HG02798 (cell line): ENCODE results near the gene RASA1.
A peak's percentile ranks its signal among the peaks of the same experiment; 100 is the strongest.

Experiments
- ATAC-seq: cut with Tn5 transposase; IDR thresholded peaks from one replicate; pipeline ENCODE4 v1.9.1; 2021; ENCODE audit warnings: mild to moderate bottlenecking; ENCODE audit not compliant: unreplicated experiment, poor library complexity

Gene RASA1

DNA sequence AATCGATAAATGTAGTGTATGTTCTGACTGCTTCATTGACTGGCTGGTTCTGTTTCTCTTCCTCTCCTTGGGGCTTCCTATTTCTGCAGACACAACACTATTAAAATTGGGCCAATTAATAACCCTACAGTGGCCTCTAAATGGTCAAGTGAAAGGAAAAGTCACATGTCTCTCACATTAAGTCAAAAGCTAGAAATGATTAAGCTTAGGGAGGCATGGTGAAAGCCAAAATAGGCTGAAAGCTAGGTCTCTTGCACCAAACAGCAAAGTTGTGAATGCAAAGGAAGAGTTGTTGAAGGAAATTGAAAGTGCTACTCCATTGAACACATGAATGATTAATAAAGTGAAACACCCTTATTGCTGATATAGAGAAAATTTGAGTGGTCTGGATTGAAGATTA, 86.8 kb downstream of the RASA1 start:
- ATAC-seq = peak; percentile 77

GRCh38 chr5:87359106-87359505, 91.4 kb downstream of the RASA1 start:
- ATAC-seq = no peak

- ATAC-seq = no peak
These were observed 92.4 kb downstream of the RASA1 start for GRCh38 chr5:87360132-87360531.

DNA sequence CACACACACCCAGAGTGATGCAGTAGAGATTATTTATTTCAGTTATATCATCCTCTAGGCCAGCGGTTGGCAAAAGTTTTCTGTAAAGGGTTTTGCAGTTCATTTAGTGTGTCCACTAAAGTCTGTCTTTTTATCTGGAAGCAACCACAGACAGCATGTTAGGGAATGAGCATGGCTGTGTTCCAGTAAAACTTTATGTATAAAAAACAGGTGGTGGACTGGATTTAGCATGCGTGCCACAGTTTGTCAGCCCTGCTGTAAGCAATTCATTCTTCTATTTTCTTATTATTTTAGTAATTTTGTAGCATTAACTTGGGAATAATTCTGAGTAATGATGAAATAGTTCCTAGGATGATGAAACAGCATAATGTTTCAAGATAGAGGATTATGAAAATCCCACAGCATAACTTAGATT, 93.4 kb downstream of the RASA1 start:
- no peak for ATAC-seq

- no peak for ATAC-seq
These were observed 94.0 kb downstream of the RASA1 start for GRCh38 chr5:87361536-87362213.

DNA sequence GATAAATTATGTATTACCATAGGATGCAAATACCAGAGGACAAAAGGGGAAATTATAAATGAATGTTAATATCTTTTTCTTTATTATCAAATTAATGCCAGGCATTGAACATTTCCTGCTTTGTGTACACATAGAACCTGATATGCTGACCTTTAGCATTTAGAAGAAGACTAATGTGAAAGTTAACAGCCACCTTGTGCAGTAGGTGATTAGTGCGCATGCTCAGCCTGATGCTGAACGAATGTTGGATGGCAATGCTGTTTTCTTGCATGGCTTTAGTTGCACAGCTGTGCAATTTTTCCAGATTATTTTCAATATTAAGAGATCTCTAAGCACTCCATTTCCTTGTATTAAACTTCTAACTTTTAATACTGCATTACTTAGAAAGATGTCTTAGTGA, 99.6 kb downstream of the RASA1 start:
- ATAC-seq = no peak

- no peak for ATAC-seq
These were observed 100.9 kb downstream of the RASA1 start for GRCh38 chr5:87368601-87369000.

DNA sequence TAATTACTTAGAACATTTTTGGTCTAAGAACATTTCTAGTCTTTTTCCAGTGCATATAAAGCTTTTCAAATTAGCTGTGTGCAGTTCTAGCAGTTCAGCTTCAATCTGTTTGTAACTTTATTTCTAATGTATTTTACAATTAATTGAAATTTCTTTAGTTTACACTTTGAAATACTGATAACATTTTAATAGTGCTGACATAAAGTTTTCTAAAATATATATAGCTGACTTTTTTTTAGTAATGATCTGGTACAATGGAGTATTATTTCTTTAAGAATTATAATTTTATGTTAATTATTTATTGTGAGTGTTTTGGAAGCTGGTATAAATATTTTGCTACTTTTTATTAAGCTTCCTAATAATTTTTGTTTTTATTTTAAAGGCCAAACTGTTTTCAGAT, 101.7 kb downstream of the RASA1 start:
- no peak for ATAC-seq

DNA sequence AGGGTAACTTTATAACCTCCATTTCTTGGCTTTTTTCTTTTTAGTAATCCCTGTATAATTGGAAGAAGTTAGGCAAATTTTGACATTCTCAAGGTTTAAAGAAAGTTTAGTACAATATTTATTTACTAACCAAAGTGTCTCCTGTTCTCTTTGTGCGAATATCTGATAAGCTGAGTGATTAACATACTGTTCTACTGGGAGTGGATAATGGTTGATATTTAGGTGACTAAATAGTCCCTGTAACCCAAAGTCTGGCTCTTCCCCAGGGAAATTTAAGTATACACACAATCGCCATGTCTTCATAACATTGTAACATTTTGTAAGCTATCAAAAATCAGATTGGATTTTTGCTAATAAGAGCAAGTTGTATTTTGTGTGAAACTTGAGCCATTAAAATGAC, 105.0 kb downstream of the RASA1 start:
- no peak for ATAC-seq

GRCh38 chr5:87382224-87382623, 114.5 kb downstream of the RASA1 start:
- no peak for ATAC-seq

DNA sequence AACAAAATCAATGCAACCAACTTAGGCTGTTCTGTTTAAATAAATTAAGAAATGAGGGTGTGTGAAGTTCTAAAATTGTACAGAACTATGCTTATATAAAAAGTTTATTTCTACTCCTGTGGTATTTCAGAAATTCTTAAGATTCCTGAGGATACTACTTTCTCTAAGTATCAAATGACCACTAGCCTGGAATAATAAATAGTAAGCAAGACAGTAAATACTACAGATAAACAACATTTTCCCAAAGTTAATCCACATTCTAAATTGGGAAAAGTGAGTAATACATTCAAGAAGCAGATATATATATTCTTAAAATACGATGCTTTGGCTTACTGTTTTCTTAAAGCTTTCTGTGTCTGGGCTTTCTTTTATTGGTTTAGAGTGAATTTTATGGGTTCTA, 115.5 kb downstream of the RASA1 start:
- ATAC-seq = no peak

- ATAC-seq = no peak
These were observed 118.1 kb downstream of the RASA1 start for GRCh38 chr5:87385802-87386201.

GRCh38 chr5:87388129-87388528, 120.4 kb downstream of the RASA1 start:
- ATAC-seq = no peak

- ATAC-seq = no peak
These were observed 121.8 kb downstream of the RASA1 start for GRCh38 chr5:87389296-87390034.

GRCh38 chr5:87390075-87390474, 122.4 kb downstream of the RASA1 start:
- no peak for ATAC-seq

DNA sequence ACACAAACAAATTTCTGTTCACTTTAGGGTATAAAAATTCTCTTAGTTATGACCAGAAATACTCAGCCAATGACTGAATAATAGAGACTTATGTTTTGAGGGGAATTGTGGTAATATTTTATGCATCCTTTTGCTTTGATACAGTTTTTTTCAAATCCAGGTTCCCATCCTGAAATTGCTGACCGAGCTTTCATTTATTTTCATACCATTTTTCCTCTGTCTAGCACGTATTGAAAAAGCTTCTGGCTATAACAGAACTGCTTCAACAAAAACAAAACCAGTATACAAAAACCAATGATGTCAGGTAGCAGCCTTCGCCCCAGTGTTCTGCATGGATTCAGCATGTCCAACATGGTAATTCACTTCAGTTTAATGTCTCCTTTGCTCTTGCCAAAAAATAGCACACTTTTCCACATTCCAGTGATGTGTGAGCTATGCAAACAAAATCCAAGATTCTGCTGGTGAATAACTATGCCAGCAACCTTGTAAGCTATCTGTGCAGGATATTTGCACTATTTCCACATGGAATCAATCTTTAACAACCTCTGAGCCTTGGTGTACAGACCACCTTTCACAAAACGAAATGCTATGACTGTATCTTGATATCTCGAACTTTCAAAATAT, 123.0 kb downstream of the RASA1 start:
- ATAC-seq = no peak

GRCh38 chr5:87392170-87392569, 124.5 kb downstream of the RASA1 start:
- no peak for ATAC-seq

DNA sequence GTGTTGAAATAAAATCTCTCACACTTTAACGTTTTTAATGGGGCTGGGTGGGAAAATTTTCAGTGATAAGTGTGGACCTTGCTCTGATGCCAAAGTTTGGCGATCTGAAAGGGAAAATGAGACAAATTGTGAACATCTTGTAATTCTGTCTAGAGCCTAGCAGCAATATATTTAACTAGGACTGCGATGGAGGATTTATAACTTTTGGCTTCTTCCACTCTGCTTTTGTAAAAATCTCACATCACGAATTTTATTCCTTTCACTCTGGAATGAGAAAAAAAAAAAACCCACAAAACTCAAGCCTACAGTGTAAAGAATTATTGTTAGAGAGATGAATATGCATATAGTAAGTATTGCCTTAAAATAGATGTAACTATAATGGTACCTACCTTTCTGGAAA, 125.1 kb downstream of the RASA1 start:
- no peak for ATAC-seq

- ATAC-seq = no peak
These were observed 125.6 kb downstream of the RASA1 start for GRCh38 chr5:87393331-87393730.

DNA sequence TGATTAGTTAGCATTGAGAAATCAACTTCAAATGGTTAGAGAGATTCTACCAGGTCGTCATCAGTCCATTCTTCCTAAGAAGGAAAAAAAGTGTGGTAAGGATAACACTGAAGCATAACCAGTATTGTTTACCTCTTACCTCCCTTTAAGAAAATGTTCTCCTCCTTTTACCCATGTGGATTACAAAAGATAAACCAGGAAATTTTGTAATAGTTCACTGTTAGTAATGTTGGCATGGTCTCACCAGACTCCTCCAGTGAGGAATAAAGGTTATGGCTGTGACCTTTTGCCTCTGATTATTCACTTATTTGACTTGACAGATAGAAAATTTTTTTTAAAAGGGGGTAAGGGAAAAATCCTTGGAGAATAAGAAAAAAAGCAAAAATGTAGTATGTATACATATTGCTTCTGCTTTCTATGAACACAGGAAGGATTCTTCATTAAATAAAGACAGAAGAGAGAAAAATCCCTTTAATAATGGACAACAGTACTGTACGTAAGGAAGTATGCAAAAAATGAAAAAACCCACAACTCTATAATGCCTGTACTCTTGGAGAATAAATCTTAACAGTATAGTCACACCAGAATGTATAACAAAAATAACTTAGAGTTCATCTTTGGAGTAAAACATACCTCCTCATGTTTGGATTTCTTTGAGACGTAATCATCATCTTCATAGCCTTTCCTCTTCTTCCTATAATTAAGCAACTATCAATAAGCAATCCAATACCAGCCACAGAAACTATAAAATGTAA, 126.9 kb downstream of the RASA1 start:
- ATAC-seq = no peak
